Stimulated activated CD8-positive, alpha-beta memory T cell treated with anti-CD3 and anti-CD28 coated beads, Interleukin-15, amount 100 ng/mL, for 1 hour (primary cell): ENCODE results near the gene RAB26.
"Not testable (repeated sequence)": the region's sequence is repeated elsewhere in the genome, so short reads cannot be mapped to it uniquely, and the experiment has no call there.

Experiments
- DNase-seq: peaks from one replicate; pipeline ENCODE4 v3.0.0-alpha.2; 2020; ENCODE audit warnings: low read depth

Gene RAB26

GRCh38 chr16:2117341-2117740 lies 31.1 kb upstream of the RAB26 start:
- DNase-seq, result not testable (repeated sequence)

- not testable (repeated sequence) for DNase-seq
These were observed 30.3 kb upstream of the RAB26 start for GRCh38 chr16:2117960-2118722.

GRCh38 chr16:2121325-2121724 lies 27.1 kb upstream of the RAB26 start:
- DNase-seq, result not testable (repeated sequence)

- no peak for DNase-seq
These were observed 26.6 kb upstream of the RAB26 start for GRCh38 chr16:2121853-2122252.

- no peak for DNase-seq
These were observed 26.0 kb upstream of the RAB26 start for GRCh38 chr16:2122429-2122828.

GRCh38 chr16:2122934-2123683 lies 25.3 kb upstream of the RAB26 start:
- not testable (repeated sequence) for DNase-seq

GRCh38 chr16:2123706-2124376 lies 24.6 kb upstream of the RAB26 start:
- not testable (repeated sequence) for DNase-seq

GRCh38 chr16:2124377-2124693 lies 24.1 kb upstream of the RAB26 start:
- not testable (repeated sequence) for DNase-seq

GRCh38 chr16:2124694-2125444 lies 23.6 kb upstream of the RAB26 start:
- DNase-seq, result not testable (repeated sequence)

GRCh38 chr16:2125609-2126008 lies 22.8 kb upstream of the RAB26 start:
- DNase-seq, result not testable (repeated sequence)

- not testable (repeated sequence) for DNase-seq
These were observed 22.2 kb upstream of the RAB26 start for GRCh38 chr16:2126161-2126743.

GRCh38 chr16:2126928-2127556 lies 21.4 kb upstream of the RAB26 start:
- DNase-seq, result not testable (repeated sequence)

- DNase-seq, result not testable (repeated sequence)
These were observed 20.7 kb upstream of the RAB26 start for GRCh38 chr16:2127630-2128280.

- DNase-seq, result not testable (repeated sequence)
These were observed 19.2 kb upstream of the RAB26 start for GRCh38 chr16:2129251-2129650.

- not testable (repeated sequence) for DNase-seq
These were observed 18.5 kb upstream of the RAB26 start for GRCh38 chr16:2129890-2130447.

GRCh38 chr16:2133797-2134196 lies 14.6 kb upstream of the RAB26 start:
- not testable (repeated sequence) for DNase-seq

- not testable (repeated sequence) for DNase-seq
These were observed 13.4 kb upstream of the RAB26 start for GRCh38 chr16:2135071-2135470.

- DNase-seq, result peak; percentile 96
These were observed 12.5 kb upstream of the RAB26 start, which contains the start of gene PKD1 for GRCh38 chr16:2135770-2136490. Gene PKD1, minus strand, starts transcription at chr16:2135898. Its CDS starts 209 bp downstream, at chr16:2135689.
